SK-N-SH treated with all-trans-retinoic acid at 6 μM for 48 hours (cell line): Measurements from ENCODE around the gene ICA1.

Experiments
- BACH2 ChIP-seq: fragments of 250-450 bp; sonication (Bioruptor Pico); IDR thresholded peaks from 2 replicates; pipeline ENCODE4 v1.9.0; 2021; ENCODE audit warnings: mild to moderate bottlenecking, borderline replicate concordance
- CSDC2 ChIP-seq: fragments of 250-450 bp; sonication (Bioruptor Pico); IDR thresholded peaks from 2 replicates; pipeline ENCODE4 v1.5.0; 2020; ENCODE audit warnings: mild to moderate bottlenecking, moderate library complexity
- GLIS3 ChIP-seq: fragments of 250-450 bp; sonication (Bioruptor Pico); IDR thresholded peaks from 2 replicates; pipeline ENCODE4 v1.5.0; 2020; ENCODE audit warnings: mild to moderate bottlenecking, moderate library complexity
- ISL1 ChIP-seq: fragments of 250-450 bp; sonication (Bioruptor Pico); IDR thresholded peaks from 2 replicates; pipeline ENCODE4 v2.1.2; 2022; ENCODE audit warnings: mild to moderate bottlenecking, moderate library complexity
- PPARA ChIP-seq: fragments of 250-450 bp; sonication (Bioruptor Pico); IDR thresholded peaks from 2 replicates; pipeline ENCODE4 v1.5.0; 2020; ENCODE audit warnings: mild to moderate bottlenecking, borderline replicate concordance
- RARB ChIP-seq: fragments of 250-450 bp; sonication (Bioruptor Pico); IDR thresholded peaks from 2 replicates; pipeline ENCODE4 v1.8.0; 2021; ENCODE audit warnings: mild to moderate bottlenecking, moderate library complexity
- TCF4 ChIP-seq: fragments of 250-450 bp; sonication (Bioruptor Pico); IDR thresholded peaks from 2 replicates; pipeline ENCODE4 v1.8.0; 2021; ENCODE audit warnings: mild to moderate bottlenecking, moderate library complexity, borderline replicate concordance
- TSHZ2 ChIP-seq: fragments of 250-450 bp; sonication (Bioruptor Pico); IDR thresholded peaks from 2 replicates; pipeline ENCODE4 v1.5.0; 2020; ENCODE audit warnings: mild to moderate bottlenecking, moderate library complexity
- ZC3H10 ChIP-seq: fragments of 250-450 bp; sonication (Bioruptor Pico); IDR thresholded peaks from 2 replicates; pipeline ENCODE4 v1.5.1; 2021; ENCODE audit warnings: mild to moderate bottlenecking, moderate library complexity
- ZFP3 ChIP-seq: fragments of 250-450 bp; sonication (Bioruptor Pico); IDR thresholded peaks from 2 replicates; pipeline ENCODE4 v1.5.0; 2020; ENCODE audit warnings: mild to moderate bottlenecking, moderate library complexity
- ZFP30 ChIP-seq: fragments of 450-650 bp; formaldehyde crosslinking; IDR thresholded peaks from 2 replicates; pipeline ENCODE4 v1.5.0; 2022; ENCODE audit warnings: mild to moderate bottlenecking, moderate library complexity
- TF ChIP-seq, protein P1 (sequence below): fragments of 250-450 bp; sonication (Bioruptor Pico); IDR thresholded peaks from 2 replicates; pipeline ENCODE4 v1.5.1; 2020; ENCODE audit warnings: low read depth, mild to moderate bottlenecking, moderate library complexity

GRCh38 chr7:8217200-8218068, 44.5 kb downstream of the ICA1 start:
- TF ChIP-seq RARB: no peak
- TF ChIP-seq ZC3H10 (CRISPR knock-in tag): no peak
- TF ChIP-seq GLIS3 (CRISPR knock-in tag): no peak
- no peak for TF ChIP-seq ISL1 (CRISPR knock-in tag)
- no peak for TF ChIP-seq ZFP30 (CRISPR knock-in tag)
- no peak for TF ChIP-seq TCF4 (CRISPR knock-in tag)
- TF ChIP-seq, protein P1, sequence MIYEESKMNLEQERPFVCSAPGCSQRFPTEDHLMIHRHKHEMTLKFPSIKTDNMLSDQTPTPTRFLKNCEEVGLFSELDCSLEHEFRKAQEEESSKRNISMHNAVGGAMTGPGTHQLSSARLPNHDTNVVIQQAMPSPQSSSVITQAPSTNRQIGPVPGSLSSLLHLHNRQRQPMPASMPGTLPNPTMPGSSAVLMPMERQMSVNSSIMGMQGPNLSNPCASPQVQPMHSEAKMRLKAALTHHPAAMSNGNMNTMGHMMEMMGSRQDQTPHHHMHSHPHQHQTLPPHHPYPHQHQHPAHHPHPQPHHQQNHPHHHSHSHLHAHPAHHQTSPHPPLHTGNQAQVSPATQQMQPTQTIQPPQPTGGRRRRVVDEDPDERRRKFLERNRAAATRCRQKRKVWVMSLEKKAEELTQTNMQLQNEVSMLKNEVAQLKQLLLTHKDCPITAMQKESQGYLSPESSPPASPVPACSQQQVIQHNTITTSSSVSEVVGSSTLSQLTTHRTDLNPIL (CRISPR knock-in tag): no peak
- TF ChIP-seq CSDC2 (CRISPR knock-in tag): no peak
- no peak for TF ChIP-seq PPARA (CRISPR knock-in tag)
- TF ChIP-seq ZFP3 (CRISPR knock-in tag): no peak
- TF ChIP-seq TSHZ2 (CRISPR knock-in tag): no peak
- no peak for TF ChIP-seq BACH2 (CRISPR knock-in tag)
